Hypothalamus (tissue), 51 donors: ENCODE measurements around the gene HP1BP3.
"Not testable (repeated sequence)": the region's sequence is repeated elsewhere in the genome, so short reads cannot be mapped to it uniquely, and the experiment has no call there.

ENCODE experiments used
- DNase-seq, 51 donors: peaks; one replicate each; lab custom pipeline; 2025; lab: John Stamatoyannopoulos, UW

HP1BP3 gene

DNA sequence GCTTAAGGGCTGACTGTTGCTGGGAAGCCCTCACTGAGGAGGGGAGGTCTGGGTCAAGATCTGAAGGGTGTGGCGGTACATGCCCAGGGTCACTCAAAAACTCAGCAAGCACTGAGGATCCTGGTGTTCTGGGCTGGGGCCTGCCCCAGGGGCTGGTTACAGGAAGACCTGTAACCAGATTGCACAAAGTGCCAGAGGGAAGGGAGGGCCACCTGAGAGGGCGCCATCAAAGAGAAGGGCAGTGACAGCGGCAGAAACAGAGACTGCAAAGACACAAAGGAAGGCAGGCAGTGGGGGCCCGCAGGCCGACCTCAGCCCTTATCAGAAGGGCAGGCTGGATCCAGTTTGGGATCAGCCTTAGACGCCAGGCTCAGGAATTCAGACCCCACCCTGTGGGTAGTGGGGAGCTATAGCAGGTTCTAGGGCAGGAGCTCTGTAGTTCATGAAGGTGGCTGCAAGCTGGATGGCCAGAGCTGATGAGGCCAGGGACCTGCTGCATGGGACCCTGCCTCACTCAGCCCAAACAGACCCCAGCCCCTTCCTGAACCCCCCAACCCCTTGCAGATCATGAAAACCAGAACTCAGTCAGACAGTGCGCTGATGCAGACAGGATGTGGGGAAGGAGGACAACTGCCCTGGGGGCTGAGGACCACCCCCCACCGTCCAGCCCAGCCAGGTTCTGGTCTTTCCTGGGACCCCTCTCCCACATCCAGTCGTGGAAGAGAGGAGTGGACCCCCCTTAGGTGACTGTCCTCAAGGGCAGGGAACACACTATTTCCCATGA is 58.5 kb downstream of the HP1BP3 start:
- DNase-seq, result no peak

DNA sequence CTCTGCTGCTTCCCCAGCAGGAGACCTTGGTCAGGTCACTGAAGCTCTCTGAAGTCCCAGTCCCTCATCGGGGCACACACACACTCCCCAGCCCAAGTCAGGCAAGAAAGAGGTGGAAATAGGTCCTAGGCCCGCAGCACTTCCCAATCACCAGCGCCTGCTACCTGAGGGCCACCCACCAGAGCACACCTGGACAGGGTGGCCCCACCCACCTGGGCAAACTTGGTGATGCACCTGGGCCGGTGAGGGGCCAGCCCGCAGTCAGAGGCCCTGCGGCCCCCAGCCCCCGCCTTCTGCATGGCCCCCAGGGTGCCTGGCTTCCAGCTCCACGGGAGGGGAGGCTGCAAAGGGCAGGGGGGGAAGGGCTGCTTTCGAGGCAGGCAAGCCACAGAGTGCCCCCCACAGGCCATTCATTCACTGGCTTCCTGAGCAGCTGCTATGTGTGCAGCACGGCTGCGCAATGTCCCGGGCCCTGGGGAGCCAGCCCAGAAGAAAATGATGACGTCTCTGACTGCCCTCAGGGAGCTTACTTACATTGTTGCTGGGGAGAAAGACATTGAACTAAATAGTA is 59.3 kb downstream of the HP1BP3 start:
- no peak for DNase-seq

DNA sequence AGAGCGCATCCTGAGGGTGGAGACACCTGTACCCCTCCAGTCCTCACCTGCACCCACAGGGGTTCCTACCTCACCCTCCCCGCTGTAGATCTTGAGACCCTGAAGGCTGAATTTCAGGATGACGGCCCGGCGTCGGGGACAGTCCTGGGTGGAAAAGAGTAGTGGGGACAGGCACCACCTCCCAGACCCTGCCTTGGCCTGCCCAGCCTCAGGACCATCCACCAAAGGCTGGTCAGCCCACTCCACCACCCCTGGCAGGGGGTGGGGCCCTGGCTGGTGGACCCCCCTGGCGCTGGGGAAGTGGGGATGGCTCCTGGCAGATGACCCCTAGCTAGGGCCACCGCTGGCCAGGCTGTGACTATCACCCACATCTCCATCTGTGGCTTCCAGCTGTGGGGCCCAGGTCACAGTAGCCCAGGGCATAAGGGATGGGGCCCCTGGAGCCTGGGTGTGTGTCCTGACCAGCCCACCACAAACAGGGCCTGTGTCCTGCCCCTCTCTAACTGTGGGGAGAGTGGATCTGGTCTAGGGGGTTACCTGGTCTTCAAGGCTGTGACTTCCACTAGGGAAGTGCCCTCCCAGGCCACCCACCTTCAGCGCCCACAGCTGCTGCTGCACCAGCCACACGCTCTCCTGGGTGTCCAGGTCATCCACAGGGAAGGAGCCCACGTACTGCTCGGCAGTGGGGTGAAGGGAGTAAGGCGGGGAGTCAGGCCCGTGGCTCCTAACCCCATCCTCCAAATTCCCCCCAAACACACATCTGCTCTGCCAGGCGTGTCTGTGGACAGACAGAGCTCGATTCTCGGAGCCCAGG is 60.0 kb downstream of the HP1BP3 start:
- DNase-seq, result no peak

DNA sequence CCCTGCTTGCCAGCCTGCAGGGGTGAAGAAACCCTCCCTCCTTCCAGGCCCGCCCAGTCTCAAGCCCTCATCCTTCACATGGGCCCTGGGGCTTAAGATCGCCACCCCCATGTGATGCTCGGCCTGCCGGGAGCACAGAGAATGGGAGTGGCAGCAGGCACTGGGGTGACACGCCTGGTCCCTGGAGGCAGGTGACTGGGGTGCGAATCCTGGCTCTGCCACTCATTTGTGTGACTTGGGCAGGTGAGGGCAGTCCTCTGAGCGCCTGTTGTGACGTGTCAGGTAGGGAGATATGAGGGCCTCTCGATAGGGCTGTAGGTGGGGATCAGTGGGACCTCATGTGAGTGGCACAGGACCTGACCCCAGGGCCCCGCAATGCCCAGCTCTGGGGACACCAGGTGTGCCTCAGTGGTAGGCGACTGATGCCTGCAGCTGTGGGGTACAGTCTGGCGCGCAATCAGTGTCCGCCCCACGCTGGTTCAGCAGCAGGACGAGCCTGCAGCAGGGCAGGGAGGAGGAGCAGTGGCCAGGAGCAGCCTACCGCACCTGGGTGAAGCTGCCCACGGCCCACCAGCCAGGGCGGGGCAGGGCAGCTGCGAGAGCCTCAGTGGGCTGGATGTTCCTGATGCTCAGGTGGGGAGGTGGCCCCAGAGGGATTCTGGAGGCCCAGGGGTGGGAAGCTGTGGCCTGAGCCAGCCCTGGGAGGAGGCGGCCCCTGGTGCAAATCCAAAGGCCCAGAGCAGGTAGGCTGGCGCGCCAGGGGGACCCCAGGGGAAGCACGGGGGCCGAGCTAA is 60.8 kb downstream of the HP1BP3 start:
- no peak for DNase-seq

DNA sequence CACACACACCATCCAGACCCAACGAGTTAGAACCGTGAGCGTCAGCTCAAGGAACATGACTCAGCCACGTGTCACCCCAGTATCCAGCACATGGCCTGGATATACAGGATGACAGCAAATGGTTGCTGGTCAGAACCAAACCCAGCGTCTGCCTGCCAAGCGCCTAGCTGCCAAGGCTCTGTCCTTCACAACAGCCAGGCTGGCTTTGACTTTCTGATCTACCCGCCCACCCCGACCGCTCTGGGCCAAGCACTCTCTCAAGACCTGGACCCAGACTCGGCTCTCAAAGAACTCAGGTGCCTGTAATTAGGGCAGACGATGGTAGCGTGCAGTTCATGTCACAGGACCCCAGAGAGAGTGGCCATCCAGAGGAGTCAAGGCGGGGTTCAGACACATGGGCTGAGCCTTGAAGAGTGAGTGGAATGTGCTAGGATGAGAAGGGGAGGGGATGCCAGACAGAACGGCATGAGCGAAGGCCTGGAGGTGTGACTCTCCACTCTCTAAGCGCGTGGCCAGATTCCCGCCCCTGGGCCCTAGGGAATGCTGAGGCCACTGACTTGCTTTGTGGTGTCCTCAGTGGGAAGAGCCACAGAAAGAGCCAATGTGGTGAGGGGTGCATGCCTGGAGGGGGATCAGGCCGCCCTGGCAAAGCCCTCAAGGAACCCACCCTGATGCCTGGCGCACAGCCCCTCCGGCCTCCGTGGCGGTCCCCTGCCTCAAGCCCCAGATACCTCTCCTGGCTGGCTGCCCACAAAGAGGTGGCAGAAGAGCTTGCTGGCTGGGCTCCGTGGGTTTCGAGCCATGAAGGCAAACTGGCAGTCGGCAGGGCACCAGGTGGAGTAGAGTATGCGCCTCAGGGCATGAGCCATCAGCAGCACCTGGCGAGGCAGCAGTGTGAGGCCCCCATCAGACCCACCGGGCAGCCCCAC is 61.7 kb downstream of the HP1BP3 start:
- peak in 1 of 51 donors; percentile 39 for DNase-seq

DNA sequence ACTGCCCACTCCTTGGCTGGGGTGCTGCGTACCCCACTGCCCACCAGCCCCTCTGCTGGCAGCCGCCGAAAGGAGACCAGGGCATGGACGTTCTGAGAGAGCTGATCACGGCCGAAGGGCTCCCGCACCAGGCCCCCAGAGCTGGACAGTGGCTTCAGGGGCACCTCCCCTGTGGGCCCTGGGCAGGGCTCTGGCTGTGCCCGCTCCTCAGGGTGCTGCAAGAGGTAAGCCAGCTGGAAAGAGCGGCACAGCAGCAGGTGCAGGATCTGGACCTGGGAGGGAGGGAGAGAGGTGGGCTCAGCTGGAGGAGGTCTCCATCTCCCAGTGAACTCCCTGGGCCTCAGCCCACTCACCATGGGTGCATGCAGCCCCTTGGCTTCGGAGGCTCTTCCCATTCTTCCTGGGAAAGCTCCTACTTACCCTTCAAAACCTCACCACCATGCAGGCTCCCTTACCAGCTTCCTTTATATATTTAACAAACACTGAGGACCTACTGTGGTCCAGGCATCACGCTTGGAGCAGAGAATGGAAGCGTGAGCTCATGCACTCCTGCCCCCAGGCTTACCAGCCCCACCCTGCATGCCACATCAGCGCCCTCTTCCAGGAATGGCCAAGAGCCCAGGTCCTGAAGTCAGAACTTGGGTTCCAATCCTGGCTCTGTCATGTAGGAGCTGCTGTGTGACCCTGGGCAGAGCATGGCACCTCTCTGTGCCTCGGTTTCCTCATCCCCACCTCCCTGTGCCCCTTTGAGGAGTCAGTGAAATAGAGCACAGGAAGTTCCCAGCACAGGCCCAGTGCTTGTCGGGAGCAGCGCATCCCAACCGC is 62.5 kb downstream of the HP1BP3 start:
- DNase-seq, result no peak

DNA sequence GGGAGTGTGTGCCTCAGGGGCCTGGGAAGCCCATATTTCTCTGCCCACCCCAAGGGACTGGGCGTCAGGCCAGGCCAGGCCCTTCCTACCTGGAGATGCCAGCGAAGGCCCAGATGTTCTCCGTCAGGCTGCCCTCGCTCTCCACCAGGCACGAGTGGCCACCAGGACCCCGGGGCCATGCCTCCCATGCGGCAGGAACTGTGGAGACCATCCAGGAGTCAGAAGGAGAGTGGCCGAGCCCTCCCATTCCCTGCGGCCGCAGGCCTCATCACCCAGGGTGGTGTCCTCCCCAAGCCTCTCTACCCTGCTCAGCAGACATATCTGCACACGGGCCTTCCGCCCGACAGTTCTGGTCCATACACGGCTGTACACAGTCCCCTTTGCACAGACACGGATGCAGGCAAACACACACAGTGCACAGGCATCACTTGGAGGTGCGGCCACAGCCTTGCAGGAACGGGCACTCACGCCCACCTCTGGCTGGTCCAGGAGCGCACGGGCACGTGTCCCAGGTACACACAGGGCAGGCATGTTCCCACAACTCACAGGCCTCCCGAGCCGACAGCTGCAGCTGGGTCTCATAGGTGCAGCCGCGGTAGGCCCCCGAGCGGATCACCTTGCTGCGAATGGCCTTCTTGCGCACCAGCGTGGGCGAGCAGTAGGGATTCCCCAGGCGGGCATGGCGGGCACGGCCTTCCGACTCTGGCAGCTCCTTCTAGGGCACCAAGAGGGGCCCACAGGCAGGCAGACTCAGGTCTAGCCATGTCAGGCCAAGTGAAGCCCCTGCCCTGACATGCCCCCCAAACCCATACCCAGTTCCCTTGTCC is 63.4 kb downstream of the HP1BP3 start:
- DNase-seq, result no peak

DNA sequence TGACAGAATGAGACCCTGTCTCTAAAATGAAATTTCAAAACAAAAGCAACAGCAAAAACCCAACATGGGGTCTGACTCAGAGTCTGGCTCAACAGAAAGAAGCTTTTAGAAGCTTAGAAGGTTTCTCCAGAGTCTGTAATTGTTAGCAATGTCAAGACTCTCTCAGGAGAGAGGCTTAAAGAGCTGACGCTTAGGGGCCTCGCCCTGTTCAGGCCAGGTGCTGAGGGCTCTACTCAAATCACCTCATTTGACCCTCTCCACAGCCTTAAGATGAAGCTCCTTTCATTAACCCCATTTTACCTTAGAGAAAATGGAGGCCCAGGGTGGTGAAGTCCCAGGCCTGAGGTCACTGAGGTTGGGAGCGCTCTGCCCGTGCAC is 64.0 kb downstream of the HP1BP3 start:
- no peak for DNase-seq

DNA sequence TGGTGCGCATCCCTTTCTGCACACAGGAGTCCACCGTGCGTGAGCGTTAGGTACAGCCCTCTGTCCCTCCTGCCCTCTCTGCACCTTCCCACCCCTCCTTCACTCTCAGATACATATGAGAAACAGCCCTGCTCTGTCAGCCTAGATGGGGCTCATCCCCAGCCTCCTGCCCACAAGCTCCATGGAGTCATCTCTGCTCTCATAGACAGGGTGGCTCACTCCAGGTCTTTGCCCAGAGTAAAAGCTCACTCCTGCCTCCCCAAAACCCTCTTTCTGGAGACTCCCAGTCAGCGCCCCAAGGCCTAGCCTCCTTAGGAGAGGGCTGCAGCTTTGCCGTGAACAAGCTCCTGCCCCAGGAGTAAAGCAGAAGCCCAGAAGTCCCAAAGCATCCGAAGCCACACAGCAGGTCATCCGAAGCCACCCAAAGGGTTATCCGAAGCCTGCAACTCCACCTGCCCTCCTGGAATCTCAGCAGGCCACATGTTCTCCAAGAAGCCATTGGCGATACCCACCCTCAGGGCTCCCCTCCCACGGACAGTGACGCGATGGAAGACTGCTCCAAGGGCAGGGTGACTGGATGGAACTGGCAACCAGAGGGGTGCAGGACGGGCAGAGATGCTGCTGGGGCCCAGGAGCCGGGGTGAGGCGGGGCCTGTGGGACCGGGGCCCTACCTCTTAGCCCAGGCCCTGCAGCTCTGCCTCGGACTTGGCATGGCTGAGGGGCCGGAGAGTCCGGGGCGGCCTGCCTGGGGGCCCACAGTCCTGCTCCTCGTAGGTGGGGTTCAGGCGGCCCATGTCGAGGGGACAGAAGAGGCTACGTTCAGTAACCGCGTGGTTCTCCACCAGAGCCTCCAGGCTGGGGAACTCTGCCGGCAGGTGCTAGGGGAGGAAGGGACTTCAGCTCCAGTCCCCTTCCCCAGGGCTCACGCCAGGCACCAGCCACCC is 65.7 kb downstream of the HP1BP3 start:
- no peak for DNase-seq

DNA sequence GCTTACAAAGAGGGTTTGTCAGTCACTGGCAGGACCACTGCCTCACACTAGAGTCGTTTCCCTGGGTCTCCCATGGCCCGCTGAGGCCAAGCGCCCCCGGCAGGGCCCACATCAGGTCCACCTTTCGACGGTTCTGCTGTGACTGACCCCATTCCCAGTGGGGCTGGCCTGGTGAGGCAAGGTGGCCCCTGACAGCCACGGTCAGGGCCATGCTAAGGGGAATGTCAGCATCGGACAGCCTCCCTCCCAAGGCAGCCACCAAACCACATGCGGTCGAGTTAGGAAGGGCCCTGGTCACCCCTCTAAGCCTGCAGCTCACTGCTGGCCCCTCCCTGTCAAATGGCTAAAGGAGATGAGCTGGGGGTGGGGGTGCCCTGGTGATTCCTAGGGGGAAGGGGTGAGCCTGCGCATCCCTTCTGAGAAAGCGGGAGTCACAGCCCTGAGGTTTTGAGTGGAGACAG is 66.4 kb downstream of the HP1BP3 start:
- DNase-seq, result no peak

DNA sequence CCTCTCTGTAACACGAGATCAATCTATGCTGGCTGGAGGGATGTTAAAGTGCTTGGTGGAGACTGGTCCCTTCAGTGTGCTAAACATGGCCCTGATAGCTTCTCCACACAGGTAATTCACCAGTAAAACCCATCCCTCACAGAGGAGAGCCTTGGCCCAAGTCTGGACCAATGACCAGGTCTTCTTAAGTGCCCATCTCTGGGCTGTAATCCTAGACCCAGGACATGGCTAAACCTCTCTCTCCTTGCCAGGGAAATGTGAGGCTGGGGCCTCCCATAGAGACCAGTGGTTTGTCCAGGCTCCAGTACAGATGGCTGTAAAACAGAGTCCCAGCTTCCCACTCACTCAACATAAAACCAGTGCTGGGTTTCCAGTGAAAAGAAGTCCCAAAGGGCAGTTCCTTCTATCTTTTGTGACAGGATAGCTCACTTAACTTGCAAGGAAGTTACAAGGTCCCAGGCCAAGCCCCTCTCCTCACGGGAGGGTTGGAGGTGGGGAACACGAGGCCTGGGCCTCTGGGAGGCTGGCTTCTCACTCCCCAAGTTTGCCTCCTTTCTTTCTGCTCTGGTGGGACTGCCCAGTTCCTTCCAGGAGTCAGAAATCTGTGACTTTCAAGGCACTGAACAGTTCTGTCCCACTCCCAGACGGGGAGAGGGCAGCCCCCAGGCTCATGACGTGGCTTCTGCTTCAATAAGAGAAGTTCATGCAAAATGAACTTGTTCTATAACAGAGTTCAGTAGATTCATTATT is 67.1 kb downstream of the HP1BP3 start:
- DNase-seq, result no peak

DNA sequence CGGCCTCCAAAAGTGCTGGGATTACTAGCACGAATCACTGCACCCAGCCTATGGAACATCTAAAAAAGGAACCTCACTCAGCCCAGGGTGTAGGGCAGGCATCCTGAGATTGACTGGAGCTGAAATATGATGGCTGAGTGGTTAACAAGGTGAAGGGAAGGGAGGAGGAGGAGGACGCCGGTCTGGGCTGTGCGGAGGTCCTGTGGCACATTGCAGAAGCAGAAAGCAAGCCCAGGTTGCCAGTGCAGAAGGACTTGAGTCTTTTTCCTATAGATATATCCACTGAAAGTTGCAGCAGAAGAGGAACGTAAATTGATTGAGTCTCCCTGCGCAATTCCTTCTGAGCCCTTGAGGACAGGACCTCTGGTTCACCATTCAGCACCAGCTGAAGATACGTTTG is 67.8 kb downstream of the HP1BP3 start:
- DNase-seq, result no peak

DNA sequence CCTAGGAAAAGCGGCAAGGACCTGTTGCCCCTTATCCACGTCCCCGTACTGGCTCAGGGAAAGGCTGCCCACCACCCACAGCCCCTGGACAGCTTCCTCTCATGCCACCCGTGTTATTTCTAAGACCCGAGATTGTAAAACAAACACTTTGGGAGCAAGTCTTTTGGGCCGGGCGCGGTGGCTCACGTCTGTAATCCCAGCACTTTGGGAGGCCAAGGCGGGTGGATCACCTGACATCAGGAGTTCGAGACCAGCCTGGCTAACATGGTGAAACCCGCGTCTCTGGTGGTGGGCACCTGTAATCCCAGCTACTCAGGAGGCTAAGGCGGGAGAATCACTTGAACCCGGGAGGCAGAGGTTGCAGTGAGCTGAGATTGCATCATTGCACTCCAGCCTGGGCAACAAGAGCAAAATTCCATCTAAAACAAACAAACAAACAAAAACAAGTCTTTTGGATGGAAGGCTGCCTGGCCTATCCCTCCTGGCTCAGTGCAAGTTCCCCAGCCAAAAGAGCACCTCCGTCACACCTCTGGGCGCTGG is 68.7 kb downstream of the HP1BP3 start:
- not testable (repeated sequence) for DNase-seq

DNA sequence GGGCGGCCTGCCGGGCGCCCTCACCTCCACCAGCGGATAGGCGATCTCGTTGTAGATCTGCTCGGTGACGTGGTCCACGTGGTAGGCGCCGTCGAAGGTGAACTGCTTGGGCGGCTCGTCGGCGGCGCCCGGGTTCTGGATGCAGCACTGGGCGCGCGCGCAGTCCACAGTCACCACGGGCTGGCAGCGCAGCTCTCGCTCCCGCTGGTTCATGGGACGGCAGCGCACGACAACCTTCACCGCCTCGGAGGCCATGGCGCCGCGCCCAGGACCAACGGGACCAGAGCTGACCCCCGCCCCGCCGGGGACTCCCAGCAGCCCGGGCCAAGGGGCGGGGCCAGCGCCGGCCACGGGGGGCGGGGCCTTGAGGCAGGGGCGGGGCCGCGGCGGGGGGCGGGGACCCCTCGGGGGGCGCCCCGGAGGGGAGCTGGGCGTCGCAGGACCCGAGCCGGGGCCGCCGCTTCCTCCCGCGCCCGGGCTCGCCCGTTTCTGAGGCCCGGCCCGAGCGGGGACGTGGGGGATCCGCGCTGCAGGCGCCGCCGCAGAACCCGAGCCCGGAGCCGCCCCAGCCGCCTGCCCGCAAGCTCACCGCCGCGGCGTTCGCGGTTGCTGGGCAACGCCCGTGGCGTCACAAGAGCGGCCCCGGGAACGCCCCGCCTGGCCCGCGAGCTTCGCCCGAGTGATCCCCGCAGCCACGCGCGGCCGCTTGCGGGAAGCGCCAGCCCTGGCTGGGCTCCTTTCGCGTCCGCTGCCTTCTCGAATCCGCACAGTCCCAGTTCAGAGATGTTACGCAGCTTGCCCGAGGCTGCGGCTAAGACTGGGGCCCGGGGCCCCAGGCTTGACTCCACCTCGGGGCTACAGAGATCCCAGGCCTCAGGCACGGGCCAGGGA is 69.4 kb downstream of the HP1BP3 start, which contains the start of gene KIF17:
KIF17 (minus strand) TSS at position 556 of the 891 bp plus-strand sequence; CDS start at position 255, 301 bp downstream.
- peak in 39 of 51 donors; percentile 11 to 81 (median 53) for DNase-seq
